Naive B cell (primary cell): ENCODE results near the gene ERCC8. TPM values are rescaled to one million over a fixed set of nuclear protein-coding genes. Genes with fewer than 3 reads are reported as not detected.

Source experiments
- ATAC-seq, 2 donors: fragments of 150-1000 bp; cut with Tn5 transposase; 2 replicates each; pipeline ENCODE4 v1.10.0; 2021; ENCODE audit warnings: low read depth in 2 of 2, mild to moderate bottlenecking in 2 of 2, moderate library complexity in 2 of 2
- DNase-seq: peaks from one replicate; pipeline ENCODE4 v3.0.0; 2022
- H3K27ac Mint-ChIP-seq, 6 donors: one replicate each; pipeline ENCODE4 v1.8.0; 2020 to 2022; ENCODE audit warnings: mild to moderate bottlenecking in 6 of 6, mixed read lengths in 6 of 6, moderate library complexity in 5 of 6, inconsistent platforms in 2 of 6
- H3K27me3 Mint-ChIP-seq, 3 donors: one replicate each; pipeline ENCODE4 v1.8.0; 2021 to 2022; ENCODE audit warnings: mixed read lengths in 3 of 3, mild to moderate bottlenecking in 1 of 3
- H3K36me3 Mint-ChIP-seq, 2 donors: one replicate each; pipeline ENCODE4 v1.8.0; 2020 to 2022; ENCODE audit warnings: mixed read lengths in 2 of 2, inconsistent platforms in 1 of 2, mild to moderate bottlenecking in 1 of 2
- H3K4me1 Mint-ChIP-seq, 3 donors: one replicate each; pipeline ENCODE4 v1.8.0; 2020 to 2022; ENCODE audit warnings: mixed read lengths in 3 of 3, inconsistent platforms in 1 of 3, mild to moderate bottlenecking in 1 of 3, moderate library complexity in 1 of 3
- H3K4me3 Mint-ChIP-seq, 8 donors: one replicate each; pipeline ENCODE4 v1.8.0; 2020 to 2022; ENCODE audit warnings: mild to moderate bottlenecking in 8 of 8, mixed read lengths in 8 of 8, moderate library complexity in 8 of 8, inconsistent platforms in 2 of 8
- H3K9me3 Mint-ChIP-seq, 7 donors: one replicate each; pipeline ENCODE4 v1.8.0; 2020 to 2022; ENCODE audit warnings: mixed read lengths in 7 of 7, mild to moderate bottlenecking in 5 of 7, inconsistent platforms in 2 of 7, moderate library complexity in 1 of 7
- polyA plus RNA-seq, 6 donors: library from polyadenylated mRNA; unstranded; fragments of 300-500 nt; fragmentation: Illumina TruSeq; gene quantifications; one replicate each; pipeline ENCODE4 v1.2.3, GENCODE V29; 2021; ENCODE audit warnings: low read depth in 6 of 6

The ERCC8 gene
- polyA plus RNA-seq, 6 donors from 2014 or later, result 8.5 to 15.9 (median 13.0) TPM

DNA sequence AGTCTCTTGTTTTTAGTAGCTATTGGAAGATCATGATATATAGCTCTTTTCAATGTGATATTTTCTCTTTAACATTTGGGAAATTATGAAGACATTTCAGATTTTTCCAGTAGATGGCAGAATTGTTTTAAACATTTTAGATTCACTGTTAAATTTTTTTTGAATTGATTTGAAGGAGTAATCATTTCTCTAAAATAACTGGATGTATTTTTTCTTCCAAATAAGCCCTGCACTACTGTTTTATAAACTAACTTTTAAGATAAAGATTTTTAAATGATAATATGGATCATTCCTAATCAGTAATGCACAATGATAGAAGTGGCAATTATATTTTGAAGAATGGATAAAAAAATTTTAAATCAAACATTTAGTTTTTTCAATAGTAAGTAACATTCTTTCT lies 14.3 kb upstream of the ERCC8 start:
- no peaks in the 10 kb centered on the region for H3K36me3 Mint-ChIP-seq
- peak; percentile 2 for DNase-seq
- ATAC-seq, result no peak
- H3K4me1 Mint-ChIP-seq, result peaks cover 0 to 13% (median 2%) of the 10 kb centered on the region in 3 donors
- no peak overlapping the region for H3K27ac Mint-ChIP-seq
- H3K9me3 Mint-ChIP-seq, result peaks cover 0 to 12% (median 6%) of the 10 kb centered on the region in 7 donors
- no peak overlapping the region for H3K4me3 Mint-ChIP-seq
- H3K27me3 Mint-ChIP-seq, result no peaks in the 10 kb centered on the region

DNA sequence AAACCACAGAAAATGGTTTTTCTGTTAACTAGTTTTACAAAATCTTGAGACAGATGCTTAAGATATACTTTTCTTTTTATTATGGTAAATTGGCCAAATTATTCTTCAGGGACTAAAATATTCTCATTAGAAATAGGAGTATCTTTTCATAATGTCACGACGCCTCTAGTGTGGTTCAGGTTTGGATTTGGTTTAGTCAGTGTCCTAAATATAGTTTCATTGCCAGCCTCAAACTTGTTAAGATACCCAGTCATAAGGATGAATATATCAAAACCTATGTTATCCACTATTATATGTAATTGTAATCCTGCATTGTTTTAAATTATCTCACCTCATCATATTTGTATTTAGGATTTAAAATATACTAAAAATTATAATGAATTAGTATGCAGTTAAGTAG lies 13.8 kb upstream of the ERCC8 start:
- H3K9me3 Mint-ChIP-seq, result peaks cover 0 to 12% (median 6%) of the 10 kb centered on the region in 7 donors
- H3K27ac Mint-ChIP-seq, result peak overlapping the region in 1 of 6 donors; percentile 24
- no peaks in the 10 kb centered on the region for H3K27me3 Mint-ChIP-seq
- DNase-seq (no peak), ATAC-seq (no peak)
- no peak overlapping the region for H3K4me3 Mint-ChIP-seq
- peaks cover 0 to 12% (median 2%) of the 10 kb centered on the region in 3 donors for H3K4me1 Mint-ChIP-seq
- H3K36me3 Mint-ChIP-seq, result no peaks in the 10 kb centered on the region

DNA sequence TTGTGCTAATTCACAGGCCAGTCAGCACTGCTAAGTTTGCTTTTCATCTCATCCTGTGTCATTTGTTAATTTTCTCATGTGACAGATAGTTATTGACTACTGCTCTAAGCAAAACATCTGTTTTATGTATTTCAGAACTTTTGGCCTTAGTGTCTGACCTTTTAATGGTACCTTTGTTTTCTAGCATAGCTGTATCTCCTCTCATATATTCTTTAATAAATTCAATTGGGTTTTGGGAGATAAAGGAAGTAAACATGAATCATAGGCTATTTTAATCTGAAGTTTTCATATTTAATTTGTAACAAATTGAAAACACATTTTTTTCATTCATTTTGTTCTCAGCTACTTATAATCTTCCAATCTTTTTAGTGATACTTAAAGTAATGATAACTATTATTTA lies 13.2 kb upstream of the ERCC8 start:
- DNase-seq (no peak), ATAC-seq (no peak)
- Mint-ChIP-seq H3K27ac (no peak overlapping the region), H3K4me3 (no peak overlapping the region), H3K4me1 (peaks cover 0 to 9% (median 2%) of the 10 kb centered on the region in 3 donors), H3K27me3 (no peaks in the 10 kb centered on the region), H3K36me3 (no peaks in the 10 kb centered on the region), H3K9me3 (peaks cover 0 to 12% (median 6%) of the 10 kb centered on the region in 7 donors)

DNA sequence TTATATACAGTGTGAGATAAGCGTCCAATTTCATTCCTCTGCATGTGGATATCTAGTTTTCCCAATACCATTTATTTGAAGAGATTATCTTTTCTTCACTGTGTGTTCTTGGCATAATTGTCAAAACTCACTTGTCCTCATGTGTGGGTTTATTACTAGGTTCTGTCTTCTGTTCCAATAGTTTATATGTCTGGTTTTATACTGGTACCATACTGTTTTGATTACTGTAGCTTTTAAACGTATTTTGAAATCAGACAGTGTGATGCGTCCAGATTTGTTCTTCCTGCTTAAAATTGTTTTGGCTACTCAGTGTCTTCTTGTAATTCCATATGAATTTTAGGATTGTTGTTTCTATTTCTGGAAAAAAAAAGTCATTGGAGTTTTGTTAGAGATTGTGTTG lies 10.4 kb upstream of the ERCC8 start:
- H3K27ac Mint-ChIP-seq, result no peak overlapping the region
- no peaks in the 10 kb centered on the region for H3K36me3 Mint-ChIP-seq
- no peak for ATAC-seq
- no peak for DNase-seq
- H3K27me3 Mint-ChIP-seq, result no peaks in the 10 kb centered on the region
- peaks cover 0 to 12% (median 6%) of the 10 kb centered on the region in 7 donors for H3K9me3 Mint-ChIP-seq
- no peak overlapping the region for H3K4me3 Mint-ChIP-seq
- H3K4me1 Mint-ChIP-seq, result peaks cover 0 to 14% (median 10%) of the 10 kb centered on the region in 3 donors

DNA sequence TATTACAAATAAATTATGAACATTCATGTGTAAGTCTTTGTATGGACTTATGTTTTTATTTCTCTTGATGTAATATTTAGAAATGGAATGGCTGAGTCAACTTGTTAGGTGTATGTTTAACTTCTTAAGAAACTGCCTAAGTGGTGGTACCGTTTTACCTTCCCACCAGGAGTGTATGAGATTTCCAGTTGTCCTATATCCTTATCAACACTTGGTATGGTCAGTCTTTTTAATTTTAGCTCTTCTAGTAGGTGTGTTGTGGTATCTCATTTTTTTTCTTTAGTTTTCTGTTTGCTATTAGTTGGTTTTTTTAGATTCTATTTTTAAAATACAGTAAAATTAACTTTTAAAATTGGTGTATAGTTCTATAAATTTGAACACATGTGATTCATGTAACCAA lies 3.9 kb upstream of the ERCC8 start:
- Mint-ChIP-seq H3K9me3 (peaks cover 0 to 2% (median 0%) of the 10 kb centered on the region in 7 donors), H3K36me3 (no peaks in the 10 kb centered on the region), H3K4me3 (peak overlapping the region in 1 of 8 donors; percentile 39), H3K27ac (peak overlapping the region in 1 of 6 donors; percentile 7), H3K4me1 (peaks cover 9 to 34% (median 16%) of the 10 kb centered on the region in 3 donors), H3K27me3 (no peaks in the 10 kb centered on the region)
- ATAC-seq, result no peak
- DNase-seq, result no peak

DNA sequence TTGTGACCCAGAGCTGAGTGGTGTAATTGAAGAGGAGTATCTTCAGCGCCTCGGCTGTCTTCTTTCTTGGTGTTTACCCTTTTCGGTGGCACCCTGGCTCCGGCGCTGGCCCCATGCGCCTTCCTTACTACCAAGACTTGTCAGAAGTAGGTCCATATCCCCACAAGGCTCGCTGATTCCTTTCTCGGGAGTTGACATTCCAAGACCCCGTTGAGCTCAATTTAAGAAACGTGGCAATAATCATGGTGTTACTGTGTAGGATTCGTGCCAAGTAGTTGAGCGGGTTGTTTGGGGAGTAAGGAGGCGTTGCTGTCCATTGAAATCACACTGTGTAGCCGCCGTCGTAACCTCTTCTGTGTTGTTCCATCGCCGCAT lies 930 bp upstream of the ERCC8 start:
- H3K4me3 Mint-ChIP-seq, result no peak overlapping the region
- no peaks in the 10 kb centered on the region for H3K36me3 Mint-ChIP-seq
- peak overlapping the region in 2 of 6 donors; percentile 88 for H3K27ac Mint-ChIP-seq
- peaks cover 0 to 2% (median 0%) of the 10 kb centered on the region in 7 donors for H3K9me3 Mint-ChIP-seq
- ATAC-seq (peak in 1 of 2 donors; percentile 12), DNase-seq (no peak)
- no peaks in the 10 kb centered on the region for H3K27me3 Mint-ChIP-seq
- peaks cover 9 to 29% (median 15%) of the 10 kb centered on the region in 3 donors for H3K4me1 Mint-ChIP-seq

DNA sequence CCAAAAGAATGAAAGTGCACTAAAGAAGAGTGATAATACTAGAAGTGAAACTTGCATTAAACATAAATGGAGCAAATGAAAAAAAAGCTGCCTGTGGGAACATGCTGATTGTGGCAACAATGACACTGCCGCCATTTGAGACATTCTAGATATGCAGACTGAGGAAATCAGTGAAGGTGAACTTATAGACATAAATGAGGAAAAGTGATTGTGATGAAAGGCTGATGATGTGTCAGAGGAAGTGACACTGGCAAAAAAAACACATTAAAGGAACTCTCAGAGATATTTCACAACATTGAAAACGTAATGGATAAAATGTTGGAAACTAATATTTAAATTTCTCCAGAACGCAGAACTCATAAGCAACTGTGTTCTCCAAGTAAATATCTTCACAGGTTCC lies 1.2 kb downstream of the ERCC8 start:
- peaks cover 5 to 15% (median 9%) of the 10 kb centered on the region in 3 donors for H3K4me1 Mint-ChIP-seq
- no peaks in the 10 kb centered on the region for H3K27me3 Mint-ChIP-seq
- H3K27ac Mint-ChIP-seq, result peak overlapping the region in 2 of 6 donors; percentile 47 to 57
- ATAC-seq, result no peak
- DNase-seq, result peak; percentile 6
- H3K9me3 Mint-ChIP-seq, result no peaks in the 10 kb centered on the region
- peak overlapping the region in 1 of 8 donors; percentile 77 for H3K4me3 Mint-ChIP-seq
- no peaks in the 10 kb centered on the region for H3K36me3 Mint-ChIP-seq

DNA sequence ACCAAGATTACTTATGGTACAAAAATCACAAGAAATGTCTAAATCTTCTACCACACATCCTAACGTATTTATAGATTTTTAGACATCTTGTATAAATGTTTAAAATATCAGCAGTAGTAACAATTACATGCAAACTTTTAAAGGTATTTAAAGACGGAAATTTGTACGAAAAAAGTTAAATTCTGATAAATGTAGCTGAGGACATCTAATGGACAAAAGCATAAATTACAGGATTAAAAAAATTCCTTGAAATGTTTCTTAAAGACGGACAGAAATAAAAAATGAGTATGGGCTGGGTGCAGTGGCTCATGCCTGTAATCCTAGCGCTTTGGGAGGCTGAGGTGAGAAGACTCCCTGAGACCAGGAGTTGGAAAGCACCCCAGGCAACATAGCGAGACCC lies 15.8 kb downstream of the ERCC8 start:
- peaks cover 0 to 5% (median 0%) of the 10 kb centered on the region in 3 donors for H3K4me1 Mint-ChIP-seq
- no peak overlapping the region for H3K27ac Mint-ChIP-seq
- H3K9me3 Mint-ChIP-seq, result no peaks in the 10 kb centered on the region
- no peak overlapping the region for H3K4me3 Mint-ChIP-seq
- no peaks in the 10 kb centered on the region for H3K27me3 Mint-ChIP-seq
- DNase-seq (no peak), ATAC-seq (no peak)
- peaks cover 11 to 12% of the 10 kb centered on the region in 2 donors for H3K36me3 Mint-ChIP-seq

DNA sequence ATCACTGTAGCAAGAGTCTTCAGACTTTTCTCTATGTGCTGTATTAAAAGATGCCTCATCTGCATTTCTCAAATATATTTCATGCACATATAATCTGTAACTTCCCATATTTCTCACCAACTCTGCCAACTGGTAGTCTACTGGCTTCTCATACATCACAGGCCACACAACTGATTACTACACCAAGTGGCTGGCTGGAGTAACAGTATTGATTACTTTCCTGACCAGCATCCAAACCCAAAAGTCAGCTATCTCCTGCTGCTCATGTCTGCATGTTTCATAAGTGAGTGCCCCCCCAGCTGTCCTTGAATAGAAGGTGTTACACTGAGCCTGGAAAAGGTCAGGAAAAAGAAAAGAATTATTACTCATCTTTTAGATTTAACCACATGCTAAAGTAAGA lies 17.4 kb downstream of the ERCC8 start:
- ATAC-seq, result no peak
- peaks cover 11 to 12% of the 10 kb centered on the region in 2 donors for H3K36me3 Mint-ChIP-seq
- no peaks in the 10 kb centered on the region for H3K9me3 Mint-ChIP-seq
- DNase-seq, result no peak
- H3K4me1 Mint-ChIP-seq, result no peaks in the 10 kb centered on the region
- no peak overlapping the region for H3K4me3 Mint-ChIP-seq
- no peak overlapping the region for H3K27ac Mint-ChIP-seq
- H3K27me3 Mint-ChIP-seq, result no peaks in the 10 kb centered on the region

DNA sequence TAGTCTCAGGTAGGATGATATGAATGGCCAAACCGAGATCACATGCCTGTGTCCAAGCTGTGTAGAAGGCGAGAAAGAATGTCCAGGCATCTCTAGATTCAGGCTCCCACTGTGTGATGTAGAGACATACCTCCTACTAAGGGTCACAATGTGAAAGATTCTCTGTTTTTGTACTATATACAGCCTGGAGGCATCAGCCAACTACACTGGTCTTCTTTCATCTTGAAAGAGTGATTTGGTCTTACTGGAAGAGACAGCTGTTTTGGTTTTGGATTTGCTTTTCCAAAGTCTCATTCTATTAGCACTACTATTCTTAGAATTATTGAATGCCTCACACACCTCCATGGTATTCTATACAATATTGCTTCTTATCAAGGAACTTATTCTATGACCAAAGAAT lies 26.4 kb downstream of the ERCC8 start:
- no peak for ATAC-seq
- Mint-ChIP-seq H3K27me3 (no peaks in the 10 kb centered on the region), H3K36me3 (peaks cover 34 to 39% of the 10 kb centered on the region in 2 donors)

DNA sequence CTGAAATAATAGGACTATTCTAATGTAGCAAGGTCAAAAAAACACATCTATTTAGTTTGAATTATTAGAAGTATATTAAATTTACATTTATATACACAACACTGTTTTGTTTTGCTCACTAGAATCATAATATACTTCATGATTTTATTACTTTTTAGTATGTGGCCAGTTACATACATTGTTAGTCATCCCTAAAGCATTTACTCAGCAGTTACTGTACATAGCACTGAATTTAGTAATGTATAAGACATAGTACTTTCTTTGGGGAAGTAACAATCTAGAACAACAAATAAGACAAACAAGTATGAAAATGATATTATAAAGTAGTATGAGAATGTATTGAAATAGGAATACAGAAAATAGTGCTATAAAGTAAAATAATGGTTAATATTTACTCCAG lies 28.2 kb downstream of the ERCC8 start:
- Mint-ChIP-seq H3K9me3 (peaks cover 0 to 4% (median 0%) of the 10 kb centered on the region in 7 donors), H3K4me1 (no peaks in the 10 kb centered on the region), H3K27me3 (no peaks in the 10 kb centered on the region), H3K36me3 (peaks cover 39% of the 10 kb centered on the region in 2 donors), H3K27ac (no peak overlapping the region), H3K4me3 (no peak overlapping the region)
- ATAC-seq (no peak), DNase-seq (no peak)

More for the DNA sequence above, 26.4 kb downstream of the ERCC8 start:
- no peak for DNase-seq
- peaks cover 0 to under 1% (median 0%) of the 10 kb centered on the region in 7 donors for H3K9me3 Mint-ChIP-seq
- H3K4me1 Mint-ChIP-seq, result no peaks in the 10 kb centered on the region
- peak overlapping the region in 1 of 6 donors; percentile 69 for H3K27ac Mint-ChIP-seq
- no peak overlapping the region for H3K4me3 Mint-ChIP-seq

DNA sequence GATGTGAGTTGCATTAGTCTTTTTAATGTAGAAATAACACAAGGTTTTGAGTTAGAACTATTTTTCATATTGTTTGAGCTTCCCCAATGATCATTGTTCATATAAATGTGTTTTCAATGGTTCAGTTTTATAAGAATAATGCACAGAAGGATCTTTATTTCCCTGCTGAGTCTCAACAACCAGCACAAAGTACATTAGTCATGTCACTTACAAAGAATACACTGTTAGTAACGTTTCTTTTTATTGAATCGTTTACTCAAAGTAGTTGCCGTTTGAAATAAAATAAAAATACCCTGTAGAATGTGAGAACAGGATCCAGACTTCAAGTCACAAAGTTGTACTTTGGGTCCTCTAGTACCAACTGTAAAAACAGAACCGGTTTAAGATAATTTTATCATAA lies 41.5 kb downstream of the ERCC8 start:
- ATAC-seq, result no peak
- H3K4me1 Mint-ChIP-seq, result no peaks in the 10 kb centered on the region
- DNase-seq, result no peak
- H3K4me3 Mint-ChIP-seq, result no peak overlapping the region
- H3K27ac Mint-ChIP-seq, result no peak overlapping the region
- no peaks in the 10 kb centered on the region for H3K27me3 Mint-ChIP-seq
- H3K9me3 Mint-ChIP-seq, result no peaks in the 10 kb centered on the region
- H3K36me3 Mint-ChIP-seq, result peaks cover 0 to 5% of the 10 kb centered on the region in 2 donors

DNA sequence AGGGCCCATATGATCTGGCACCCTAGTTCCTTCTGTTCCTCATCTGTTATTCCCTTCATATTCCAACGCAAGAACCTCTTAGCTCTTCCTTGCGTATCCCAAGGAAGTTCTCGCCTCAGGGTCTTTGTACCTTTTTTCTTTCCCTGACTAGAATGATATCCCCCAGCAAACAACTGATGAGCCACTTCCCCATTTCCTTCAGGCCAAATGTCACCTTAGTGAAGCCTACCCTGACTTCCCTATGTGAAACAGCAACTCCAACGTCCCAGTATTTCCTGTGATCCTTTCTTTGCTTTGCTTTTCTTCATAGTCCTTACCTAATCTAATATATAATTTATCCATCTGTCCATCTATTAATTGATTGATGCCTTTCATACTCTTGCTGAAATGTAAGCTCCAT lies 47.9 kb downstream of the ERCC8 start:
- no peak for DNase-seq
- H3K4me1 Mint-ChIP-seq, result no peaks in the 10 kb centered on the region
- peaks cover 0 to 1% (median 0%) of the 10 kb centered on the region in 7 donors for H3K9me3 Mint-ChIP-seq
- no peak for ATAC-seq
- H3K36me3 Mint-ChIP-seq, result peaks cover 18 to 20% of the 10 kb centered on the region in 2 donors
- no peaks in the 10 kb centered on the region for H3K27me3 Mint-ChIP-seq
- no peak overlapping the region for H3K4me3 Mint-ChIP-seq
- H3K27ac Mint-ChIP-seq, result no peak overlapping the region

DNA sequence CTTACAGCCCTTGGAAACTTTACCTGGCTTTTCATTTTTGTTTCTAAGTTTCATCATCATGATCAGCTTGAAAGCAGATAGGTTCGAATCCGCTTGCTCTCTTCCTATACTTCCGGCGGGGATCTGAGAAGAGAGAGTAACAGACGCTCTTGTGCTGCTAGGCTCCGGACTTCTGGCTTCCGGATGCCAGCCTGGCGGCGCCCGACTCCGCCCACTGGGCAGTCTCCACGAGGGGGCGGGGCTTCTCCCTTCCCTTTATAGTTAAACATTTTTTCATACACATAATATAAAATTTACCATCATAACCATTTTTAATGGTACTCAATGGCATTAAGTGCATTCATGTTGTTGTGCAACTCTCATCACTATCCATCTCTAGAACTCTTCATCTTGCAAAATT lies 51.3 kb downstream of the ERCC8 start:
- no peak for ATAC-seq
- Mint-ChIP-seq H3K4me3 (no peak overlapping the region), H3K27me3 (no peaks in the 10 kb centered on the region), H3K27ac (no peak overlapping the region), H3K9me3 (peaks cover 0 to 1% (median 0%) of the 10 kb centered on the region in 7 donors), H3K36me3 (peaks cover 15 to 18% of the 10 kb centered on the region in 2 donors), H3K4me1 (no peaks in the 10 kb centered on the region)
- DNase-seq, result no peak

DNA sequence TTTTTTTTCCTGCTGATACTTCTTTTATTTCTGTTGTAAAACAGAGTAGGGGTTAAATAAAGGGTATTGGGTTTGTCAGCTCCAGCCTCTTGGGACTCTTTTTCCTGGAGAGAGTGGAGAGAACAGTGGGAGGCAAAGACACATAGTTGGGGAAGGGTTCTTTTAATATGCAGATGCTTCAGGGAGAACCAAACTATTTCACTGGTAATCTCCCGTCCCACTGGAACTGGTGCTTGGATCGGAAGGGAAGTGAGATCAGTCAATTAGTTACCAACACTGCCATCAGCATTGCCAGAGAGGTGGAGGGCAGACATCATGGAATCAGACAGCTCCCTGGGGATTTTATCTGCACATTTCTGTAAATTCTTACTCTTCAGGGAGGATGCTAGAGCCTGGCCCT lies 53.2 kb downstream of the ERCC8 start:
- ATAC-seq, result no peak
- DNase-seq, result no peak
- H3K27me3 Mint-ChIP-seq, result no peaks in the 10 kb centered on the region
- H3K9me3 Mint-ChIP-seq, result peaks cover 0 to 1% (median 0%) of the 10 kb centered on the region in 7 donors
- H3K4me3 Mint-ChIP-seq, result no peak overlapping the region
- H3K27ac Mint-ChIP-seq, result peak overlapping the region in 1 of 6 donors; percentile 56
- peaks cover 12 to 19% of the 10 kb centered on the region in 2 donors for H3K36me3 Mint-ChIP-seq
- H3K4me1 Mint-ChIP-seq, result no peaks in the 10 kb centered on the region
